MM.1S (cell line): ENCODE data around the gene EGLN1.

Experiments
- DNase-seq: peaks from one replicate; pipeline ENCODE4 v3.0.0-alpha.2; 2015
- H2AFZ ChIP-seq: fragments of 300-600 bp; sonication (generic); 2 replicates; pipeline ENCODE4 v1.6.0; 2016; ENCODE audit warnings: antibody characterized with exemption, low read length
- H3F3A ChIP-seq: fragments of 300-600 bp; sonication (generic); 2 replicates; pipeline ENCODE4 v1.6.1; 2016; ENCODE audit warnings: mild to moderate bottlenecking, antibody characterized with exemption, low read length, moderate library complexity, mixed read lengths; ENCODE audit not compliant: insufficient read depth
- H3K27ac ChIP-seq: fragments of 300-600 bp; sonication (generic); 2 replicates; pipeline ENCODE4 v1.5.1; 2016; ENCODE audit warnings: mild to moderate bottlenecking, low read length
- H3K27me3 ChIP-seq: fragments of 300-600 bp; sonication (generic); replicated peaks from 2 replicates; pipeline ENCODE4 v1.6.0; 2016; ENCODE audit warnings: low read length; ENCODE audit not compliant: insufficient read depth
- H3K36me3 ChIP-seq: fragments of 300-600 bp; sonication (generic); replicated peaks from 2 replicates; pipeline ENCODE4 v1.6.1; 2016; ENCODE audit warnings: mild to moderate bottlenecking, low read length, mixed read lengths; ENCODE audit not compliant: insufficient read depth
- H3K4me1 ChIP-seq: fragments of 300-600 bp; sonication (generic); 2 replicates; pipeline ENCODE4 v1.6.1; 2016; ENCODE audit warnings: low read length, mixed read lengths
- H3K4me2 ChIP-seq: fragments of 300-600 bp; sonication (generic); 2 replicates; pipeline ENCODE4 v1.6.0; 2016; ENCODE audit warnings: low read depth, low read length
- H3K4me3 ChIP-seq: fragments of 300-600 bp; sonication (generic); 2 replicates; pipeline ENCODE4 v1.5.1; 2016; ENCODE audit warnings: low read length, mixed read lengths
- H3K79me2 ChIP-seq: fragments of 300-600 bp; sonication (generic); 2 replicates; pipeline ENCODE4 v1.6.1; 2016; ENCODE audit warnings: mixed run types, low read length, mixed read lengths
- H3K9ac ChIP-seq: fragments of 300-600 bp; sonication (generic); 2 replicates; pipeline ENCODE4 v1.6.1; 2016; ENCODE audit warnings: low read length, mixed read lengths
- H3K9me2 ChIP-seq: fragments of 300-600 bp; sonication (generic); replicated peaks from 2 replicates; pipeline ENCODE4 v1.6.1; 2016; ENCODE audit warnings: mild to moderate bottlenecking, low read length, mixed read lengths; ENCODE audit not compliant: insufficient read depth
- H3K9me3 ChIP-seq: fragments of 300-600 bp; sonication (generic); replicated peaks from 2 replicates; pipeline ENCODE4 v1.6.1; 2016; ENCODE audit warnings: mild to moderate bottlenecking, low read length, mixed read lengths; ENCODE audit not compliant: insufficient read depth
- H4K20me1 ChIP-seq: fragments of 300-600 bp; sonication (generic); 2 replicates; pipeline ENCODE4 v1.6.1; 2016; ENCODE audit warnings: mild to moderate bottlenecking, low read length, moderate library complexity, mixed read lengths; ENCODE audit not compliant: insufficient read depth
- EZH2 ChIP-seq: fragments of 300-600 bp; sonication (generic); optimal IDR thresholded peaks from 2 replicates; pipeline ENCODE3; 2017; ENCODE audit warnings: low read depth, mild to moderate bottlenecking, antibody characterized with exemption, low read length, mixed read lengths
- EZH2phosphoT487 ChIP-seq: fragments of 300-600 bp; sonication (generic); IDR thresholded peaks from 2 replicates; pipeline ENCODE4 v1.6.1; 2018; ENCODE audit warnings: antibody characterized with exemption, low read length
- TF ChIP-seq, protein P1 (sequence below): fragments of 300-600 bp; sonication (generic); IDR thresholded peaks from 2 replicates; pipeline ENCODE4 v1.5.1; 2016; ENCODE audit warnings: antibody characterized with exemption, low read length, mixed read lengths

EGLN1 gene

DNA sequence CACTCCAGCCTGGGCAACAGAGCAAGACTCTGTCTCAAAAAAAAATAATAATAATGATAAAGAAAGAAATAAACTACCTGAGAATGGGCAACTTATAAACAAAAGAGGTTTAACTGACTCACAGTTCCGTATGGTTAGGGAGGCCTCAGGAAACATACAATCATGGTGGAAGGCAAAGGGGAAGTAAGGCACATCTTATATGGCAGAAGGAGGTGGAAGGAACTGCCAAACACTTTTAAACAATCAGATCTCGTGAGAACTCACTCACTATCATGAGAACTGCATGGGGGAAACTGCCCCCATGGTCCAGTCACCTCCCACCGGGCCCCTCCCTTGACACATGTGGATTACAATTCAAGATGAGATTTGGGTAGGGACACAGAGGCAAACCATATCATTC is 6.3 kb upstream of the EGLN1 start:
- Histone ChIP-seq H2AFZ (no peak overlapping the region), H3K36me3 (no peaks in the 10 kb centered on the region), H3K27me3 (no peaks in the 10 kb centered on the region), H3K4me3 (no peak overlapping the region), H3K79me2 (no peaks in the 10 kb centered on the region), H3K4me2 (no peak overlapping the region), H3K27ac (no peak overlapping the region), H4K20me1 (no peaks in the 10 kb centered on the region), H3K9me3 (no peaks in the 10 kb centered on the region), H3K9me2 (no peaks in the 10 kb centered on the region), H3F3A (no peaks in the 10 kb centered on the region), H3K4me1 (no peaks in the 10 kb centered on the region), H3K9ac (no peak overlapping the region)
- no peak for DNase-seq
- TF ChIP-seq EZH2phosphoT487 (no peak), EZH2 (no peak)
- TF ChIP-seq, protein P1, sequence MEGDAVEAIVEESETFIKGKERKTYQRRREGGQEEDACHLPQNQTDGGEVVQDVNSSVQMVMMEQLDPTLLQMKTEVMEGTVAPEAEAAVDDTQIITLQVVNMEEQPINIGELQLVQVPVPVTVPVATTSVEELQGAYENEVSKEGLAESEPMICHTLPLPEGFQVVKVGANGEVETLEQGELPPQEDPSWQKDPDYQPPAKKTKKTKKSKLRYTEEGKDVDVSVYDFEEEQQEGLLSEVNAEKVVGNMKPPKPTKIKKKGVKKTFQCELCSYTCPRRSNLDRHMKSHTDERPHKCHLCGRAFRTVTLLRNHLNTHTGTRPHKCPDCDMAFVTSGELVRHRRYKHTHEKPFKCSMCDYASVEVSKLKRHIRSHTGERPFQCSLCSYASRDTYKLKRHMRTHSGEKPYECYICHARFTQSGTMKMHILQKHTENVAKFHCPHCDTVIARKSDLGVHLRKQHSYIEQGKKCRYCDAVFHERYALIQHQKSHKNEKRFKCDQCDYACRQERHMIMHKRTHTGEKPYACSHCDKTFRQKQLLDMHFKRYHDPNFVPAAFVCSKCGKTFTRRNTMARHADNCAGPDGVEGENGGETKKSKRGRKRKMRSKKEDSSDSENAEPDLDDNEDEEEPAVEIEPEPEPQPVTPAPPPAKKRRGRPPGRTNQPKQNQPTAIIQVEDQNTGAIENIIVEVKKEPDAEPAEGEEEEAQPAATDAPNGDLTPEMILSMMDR: no peak

DNA sequence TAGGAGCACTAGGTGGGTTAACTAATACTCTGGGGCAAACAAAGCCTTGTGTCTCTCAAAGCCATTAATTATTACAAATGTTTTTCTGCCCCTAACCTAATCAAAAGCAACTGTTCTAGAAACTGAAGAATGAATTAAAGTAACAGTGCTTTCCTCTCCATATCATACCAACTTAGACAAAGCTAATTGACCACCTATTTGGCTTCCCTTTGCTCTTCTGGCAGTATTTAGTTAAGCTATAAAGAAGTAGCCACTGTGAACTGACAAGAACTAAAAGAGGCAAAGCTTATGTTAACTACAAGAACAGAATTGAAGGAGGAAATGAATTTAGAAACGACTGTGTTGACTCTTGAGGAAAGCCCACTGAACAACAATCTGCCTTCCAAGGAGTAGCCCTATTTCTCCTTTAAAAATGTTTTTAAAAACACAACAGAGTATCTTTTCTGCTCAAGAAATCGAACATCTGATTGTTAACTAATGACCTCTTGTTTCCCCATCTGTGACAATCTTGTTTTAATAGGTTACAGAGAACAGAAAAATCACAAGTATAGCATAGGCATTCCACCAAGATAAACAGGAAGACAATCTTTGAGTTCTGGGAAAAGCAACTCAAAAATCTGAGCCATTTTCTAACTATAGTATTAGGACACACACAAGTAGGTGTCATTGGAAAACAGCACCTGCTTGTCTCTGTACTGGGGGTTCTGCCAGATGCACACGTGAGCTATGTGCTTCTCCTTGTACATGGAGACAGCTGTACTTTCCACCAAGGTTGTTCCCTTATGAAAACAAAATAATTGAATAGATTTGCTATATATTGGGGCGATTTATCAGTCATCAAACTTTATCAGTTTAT is 3.1 kb upstream of the EGLN1 start:
- Histone ChIP-seq H3K79me2 (peaks cover 10% of the 10 kb centered on the region), H3K4me1 (0 out of 2 replicates have a peak, but pooled peaks cover 3% of the 10 kb centered on the region), H3K9me2 (no peaks in the 10 kb centered on the region), H3F3A (peaks cover 18% of the 10 kb centered on the region), H3K9me3 (no peaks in the 10 kb centered on the region), H2AFZ (no peak overlapping the region), H3K4me3 (no peak overlapping the region), H3K4me2 (no peak overlapping the region), H3K9ac (no peak overlapping the region), H3K27me3 (no peaks in the 10 kb centered on the region), H3K27ac (no peak overlapping the region), H4K20me1 (no peaks in the 10 kb centered on the region), H3K36me3 (no peaks in the 10 kb centered on the region)
- TF ChIP-seq EZH2 (no peak), EZH2phosphoT487 (no peak)
- TF ChIP-seq, protein P1: no peak
- DNase-seq: no peak

- TF ChIP-seq EZH2phosphoT487 (no peak), EZH2 (no peak)
- TF ChIP-seq, protein P1: no peak
- Histone ChIP-seq H3K27ac (no peak overlapping the region), H3K4me3 (no peak overlapping the region), H3F3A (peaks cover 24% of the 10 kb centered on the region), H2AFZ (no peak overlapping the region), H3K9ac (no peak overlapping the region), H3K9me2 (no peaks in the 10 kb centered on the region), H3K79me2 (peaks cover 26% of the 10 kb centered on the region), H3K27me3 (no peaks in the 10 kb centered on the region), H3K4me1 (peaks cover 8% of the 10 kb centered on the region; the same call in 1 of the 2 replicates), H3K36me3 (no peaks in the 10 kb centered on the region), H4K20me1 (no peaks in the 10 kb centered on the region), H3K4me2 (no peak overlapping the region), H3K9me3 (no peaks in the 10 kb centered on the region)
- DNase-seq: no peak
Observed at GRCh38 chr1:231423648-231424047, 1.6 kb upstream of the EGLN1 start.
